Colonic mucosa (tissue), 4 donors: ENCODE measurements around the gene CEP43. TPM values are rescaled to one million over a fixed set of nuclear protein-coding genes. Genes with fewer than 3 reads are reported as not detected.
"Not testable (repeated sequence)": the region's sequence is repeated elsewhere in the genome, so short reads cannot be mapped to it uniquely, and the experiment has no call there.

ENCODE experiments used
- DNase-seq: peaks from one replicate; pipeline ENCODE4 v3.0.0-alpha.2; 2020
- H3K27ac ChIP-seq: fragments of 200-600 bp; one replicate; pipeline ENCODE4 v1.8.0; 2021
- H3K27me3 ChIP-seq: fragments of 200-600 bp; one replicate; pipeline ENCODE4 v1.8.0; 2021
- H3K36me3 ChIP-seq: fragments of 200-600 bp; one replicate; pipeline ENCODE4 v1.8.0; 2021
- H3K4me1 ChIP-seq: fragments of 200-600 bp; one replicate; pipeline ENCODE4 v1.8.0; 2021; ENCODE audit warnings: mild to moderate bottlenecking
- H3K4me3 ChIP-seq: fragments of 200-600 bp; one replicate; pipeline ENCODE4 v1.8.0; 2021
- H3K9ac ChIP-seq, 2 donors: one replicate each; pipeline ENCODE4 v1.7.0; 2013; ENCODE audit warnings: control low read depth in 2 of 2, low read depth in 2 of 2, low read length in 2 of 2
- H3K9me3 ChIP-seq: fragments of 200-600 bp; one replicate; pipeline ENCODE4 v1.8.0; 2021
- CTCF ChIP-seq: fragments of 200-600 bp; IDR thresholded peaks from one replicate; pipeline ENCODE4 v1.8.0; 2022; ENCODE audit warnings: antibody characterized with exemption, mild to moderate bottlenecking
- intact Hi-C: fragments of 100-400 bp; cut with DNase I; formaldehyde crosslinking; loops from one replicate; pipeline ENCODE4 v1.14.1; 2022
- total RNA-seq, 2 donors: library from RNA; stranded (reverse); fragmentation: NEBNext Ultra II Directional in 1 of 2; extraction: Animal tissue kit (Norgen Biotek cat#: 25700) in 1 of 2; gene quantifications; one replicate each; pipeline ENCODE4 v1.2.1, GENCODE V29; 2021
- donor health status: healthy.
- donor health status: DM: no; HTN: no; CAD: no.
- donor health status: DM: no; HTN: no; CAD: no.

CEP43 gene
- 10 to 100 TPM; 17.3 to 23.8 TPM for total RNA-seq

GRCh38 chr6:166999145-166999883 lies at the start of gene CEP43:
Gene CEP43 (plus strand): TSS chr6:166999397. CDS start chr6:166999413, 16 bp downstream.
- Histone ChIP-seq H3K36me3 (no peaks in the 10 kb centered on the region), H3K27ac (peak within 1 kb of the TSS; percentile 72), H3K4me1 (peaks cover 7% of the 10 kb centered on the region), H3K4me3 (peak within 1 kb of the TSS; percentile 98), H3K27me3 (no peaks in the 10 kb centered on the region), H3K9me3 (no peaks in the 10 kb centered on the region), H3K9ac (peak within 1 kb of the TSS; percentile 76 to 89)
- no peak for TF ChIP-seq CTCF
- peak; percentile 93 for DNase-seq
- intact Hi-C loops, result loop anchor here (5.0 kb wide), 2 partner anchors 42 to 143 kb away; partner anchors contain the start of gene RNASET2

- DNase-seq, result peak; percentile 42
- Histone ChIP-seq H3K4me3 (no peak overlapping the region), H3K4me1 (no peaks in the 10 kb centered on the region), H3K27me3 (no peaks in the 10 kb centered on the region), H3K27ac (peak overlapping the region; percentile 70), H3K9ac (peak overlapping the region in 1 of 2 donors; percentile 7), H3K9me3 (no peaks in the 10 kb centered on the region), H3K36me3 (peaks cover 8% of the 10 kb centered on the region)
- no peak for TF ChIP-seq CTCF
- intact Hi-C loops, result no loop called here
Observed at GRCh38 chr6:166949528-166950442, 49.4 kb upstream of the CEP43 start.

GRCh38 chr6:166950443-166950821 lies 48.8 kb upstream of the CEP43 start:
- Histone ChIP-seq H3K4me3 (no peak overlapping the region), H3K36me3 (peaks cover 8% of the 10 kb centered on the region), H3K27me3 (no peaks in the 10 kb centered on the region), H3K27ac (peak overlapping the region; percentile 70), H3K9ac (peak overlapping the region; percentile 7 to 52), H3K4me1 (no peaks in the 10 kb centered on the region), H3K9me3 (no peaks in the 10 kb centered on the region)
- no peak for DNase-seq
- TF ChIP-seq CTCF, result no peak
- intact Hi-C loops, result no loop called here

- intact Hi-C loops, H3K4me1 ChIP-seq, H3K36me3 ChIP-seq, H3K9me3 ChIP-seq, H3K27me3 ChIP-seq, H3K4me3 ChIP-seq: not testable (repeated sequence)
- peak; percentile 60 for TF ChIP-seq CTCF
- peak overlapping the region; percentile 7 to 52 for H3K9ac ChIP-seq
- peak; percentile 77 for DNase-seq
- H3K27ac ChIP-seq, result peak overlapping the region; percentile 70
Observed at GRCh38 chr6:166950892-166951669, 48.1 kb upstream of the CEP43 start.

- H3K4me1 ChIP-seq, result no peaks in the 10 kb centered on the region
- H3K9me3 ChIP-seq, result no peaks in the 10 kb centered on the region
- H3K36me3 ChIP-seq, result no peaks in the 10 kb centered on the region
- no peaks in the 10 kb centered on the region for H3K27me3 ChIP-seq
- peak overlapping the region; percentile 70 for H3K27ac ChIP-seq
- DNase-seq, result no peak
- H3K9ac ChIP-seq, result no peak overlapping the region
- no peak for TF ChIP-seq CTCF
- no peak overlapping the region for H3K4me3 ChIP-seq
- intact Hi-C loops, result no loop called here
Observed at GRCh38 chr6:166951670-166952060, 47.5 kb upstream of the CEP43 start.
